ENCODE data around the gene AIP. TPM values are rescaled to one million over a fixed set of nuclear protein-coding genes. Genes with fewer than 3 reads are reported as not detected.
"Not testable (repeated sequence)": the region's sequence is repeated elsewhere in the genome, so short reads cannot be mapped to it uniquely, and the experiment has no call there.

The AIP gene
- total RNA-seq, 1 experiment from 2014 or later, result 61.0 TPM

- no peaks in the 10 kb centered on the region for H3K36me3 ChIP-seq (ENCODE audit: control insufficient read depth in 1 of 2, insufficient read depth in 2 of 2, low read length in 2 of 2)
- RAD21 ChIA-PET (ENCODE audit: low non-redundant PET in 1 of 2, low total read pairs in 2 of 2, uncharacterized antibody in 2 of 2, unreplicated experiment in 2 of 2), result no interaction called here
- POLR2A ChIA-PET, result no interaction called here
- H2AFZ ChIP-seq (ENCODE audit: low read depth, low read length, poor library complexity, severe bottlenecking), result no peak overlapping the region
- H3K4me2 ChIP-seq (ENCODE audit: low read length), result no peak overlapping the region
- DNase-seq (ENCODE audit: low read depth, low spot score), result no peak
- no peak overlapping the region for H3K4me3 ChIP-seq (replicated peaks in 1 of 2; ENCODE audit: low read depth in 1 of 2, low read length in 2 of 2)
- H3K4me1 ChIP-seq (ENCODE audit: control insufficient read depth in 1 of 2, insufficient read depth in 2 of 2, low read length in 2 of 2), result peaks cover 23 to 35% of the 10 kb centered on the region in 2 experiments
- H4K20me1 ChIP-seq (ENCODE audit: insufficient read depth), result no peaks in the 10 kb centered on the region
- TF ChIP-seq ZBTB33 (IDR thresholded peaks at IDR 0.05; ENCODE audit: extremely low read depth, insufficient replicate concordance, low read length) (no peak), CEBPB (IDR thresholded peaks at IDR 0.05; ENCODE audit: low read depth) (no peak), REST (IDR thresholded peaks at IDR 0.05; ENCODE audit: low read depth) (no peak), FOSL1 (IDR thresholded peaks at IDR 0.05; ENCODE audit: low read depth) (no peak), EZH2phosphoT487 (IDR thresholded peaks at IDR 0.05; ENCODE audit: borderline replicate concordance) (no peak), POLR2AphosphoS5 (IDR thresholded peaks at IDR 0.05; ENCODE audit: low read depth, low read length) (no peak), EGR1 (IDR thresholded peaks at IDR 0.05; ENCODE audit: low read depth) (no peak), POLR2A (IDR thresholded peaks at IDR 0.05; ENCODE audit: borderline replicate concordance, extremely low read depth, insufficient read depth, insufficient read length) (no peak), YY1 (IDR thresholded peaks at IDR 0.05; ENCODE audit: extremely low read depth, insufficient replicate concordance, low read depth, low read length) (no peak)
- ATAC-seq, result no peak
- no peaks in the 10 kb centered on the region for H3K27me3 ChIP-seq (ENCODE audit: insufficient read depth, low read length)
- CTCF ChIA-PET, result no interaction called here
- H3K27ac ChIP-seq (ENCODE audit: low read depth, low read length), result no peak overlapping the region
- no peaks in the 10 kb centered on the region for H3K9me3 ChIP-seq (ENCODE audit: control insufficient read depth in 1 of 2, insufficient read depth in 1 of 2, low read depth in 1 of 2, low read length in 2 of 2)
- H3K9me2 ChIP-seq (ENCODE audit: insufficient read depth), result no peaks in the 10 kb centered on the region
- intact Hi-C loops (cut with micrococcal nuclease), result no loop called here
- peaks cover 11% of the 10 kb centered on the region; the same call in 1 of the 2 replicates for H3K79me2 ChIP-seq (ENCODE audit: insufficient read depth, low read length)
- no TSS peak for BruUV-seq (replicated peaks)
- no peak overlapping the region for H3K9ac ChIP-seq (ENCODE audit: low read length)
These were observed 27.2 kb downstream of the AIP start for GRCh38 chr11:67510023-67510345.

- POLR2A ChIA-PET; H3K9ac ChIP-seq (ENCODE audit: low read length); CTCF ChIA-PET; ATAC-seq; RAD21 ChIA-PET (ENCODE audit: low non-redundant PET in 1 of 2, low total read pairs in 2 of 2, uncharacterized antibody in 2 of 2, unreplicated experiment in 2 of 2); BruUV-seq (replicated peaks); H3K27me3 ChIP-seq (ENCODE audit: insufficient read depth, low read length); H2AFZ ChIP-seq (ENCODE audit: low read depth, low read length, poor library complexity, severe bottlenecking); H3K79me2 ChIP-seq (ENCODE audit: insufficient read depth, low read length); H3K4me2 ChIP-seq (ENCODE audit: low read length); H3K9me2 ChIP-seq (ENCODE audit: insufficient read depth); H3K4me3 ChIP-seq (replicated peaks in 1 of 2; ENCODE audit: low read depth in 1 of 2, low read length in 2 of 2); H3K9me3 ChIP-seq (ENCODE audit: control insufficient read depth in 1 of 2, insufficient read depth in 1 of 2, low read depth in 1 of 2, low read length in 2 of 2); H3K36me3 ChIP-seq (ENCODE audit: control insufficient read depth in 1 of 2, insufficient read depth in 2 of 2, low read length in 2 of 2); DNase-seq (ENCODE audit: low read depth, low spot score); H3K27ac ChIP-seq (ENCODE audit: low read depth, low read length); H4K20me1 ChIP-seq (ENCODE audit: insufficient read depth); intact Hi-C loops (cut with micrococcal nuclease): not testable (repeated sequence)
- H3K4me1 ChIP-seq (ENCODE audit: control insufficient read depth in 1 of 2, insufficient read depth in 2 of 2, low read length in 2 of 2), result peaks cover 11 to 20% of the 10 kb centered on the region in 2 experiments
These were observed 28.7 kb downstream of the AIP start for GRCh38 chr11:67511558-67511957.

All from HCT116 (cell line).